Mesodermal cell (in vitro differentiated cells): ENCODE data around the gene SAXO2.
"Not testable (repeated sequence)": the region's sequence is repeated elsewhere in the genome, so short reads cannot be mapped to it uniquely, and the experiment has no call there.

ENCODE experiments used
- H3K27ac ChIP-seq: 2 replicates; pipeline ENCODE4 v1.7.0; 2013; ENCODE audit warnings: mild to moderate bottlenecking, low read depth, low read length, moderate library complexity; ENCODE audit not compliant: severe bottlenecking
- H3K36me3 ChIP-seq: 2 replicates; pipeline ENCODE4 v1.7.1; 2013; ENCODE audit warnings: mild to moderate bottlenecking, low read length, moderate library complexity; ENCODE audit not compliant: control insufficient read depth, insufficient read depth
- H3K4me1 ChIP-seq: one replicate; pipeline ENCODE4 v1.7.1; 2013; ENCODE audit warnings: mild to moderate bottlenecking, low read length; ENCODE audit not compliant: insufficient read depth, control insufficient read depth, poor library complexity, severe bottlenecking
- H3K4me3 ChIP-seq: 2 replicates; pipeline ENCODE4 v1.7.0; 2013; ENCODE audit warnings: low read length, control low read depth, mild to moderate bottlenecking; ENCODE audit not compliant: insufficient read depth, poor library complexity, severe bottlenecking; ENCODE audit errors: extremely low read depth
- H3K9me3 ChIP-seq: 2 replicates; pipeline ENCODE4 v1.7.1; 2013; ENCODE audit warnings: mild to moderate bottlenecking, low read length, moderate library complexity; ENCODE audit not compliant: control insufficient read depth
- WGBS, 2 experiments: methylation state at CpG; one replicate each; pipeline ENCODE4 v1.1.5; 2013; ENCODE audit warnings: missing lambda C conversion rate in 2 of 2; ENCODE audit not compliant: insufficient coverage in 2 of 2; 5-methylcytosine and 5-hydroxymethylcytosine counted together

SAXO2 gene

GRCh38 chr15:82314769-82315518 is 52.3 kb downstream of the SAXO2 start:
- no peak overlapping the region for H3K4me3 ChIP-seq
- no peaks in the 10 kb centered on the region for H3K9me3 ChIP-seq
- WGBS, 2 experiments, result 80 to 84% methylated on average over 8 to 9 of the region's 9 CpGs
- H3K36me3 ChIP-seq, result no peaks in the 10 kb centered on the region
- H3K27ac ChIP-seq, result no peak overlapping the region
- H3K4me1 ChIP-seq, result peaks cover 9% of the 10 kb centered on the region

DNA sequence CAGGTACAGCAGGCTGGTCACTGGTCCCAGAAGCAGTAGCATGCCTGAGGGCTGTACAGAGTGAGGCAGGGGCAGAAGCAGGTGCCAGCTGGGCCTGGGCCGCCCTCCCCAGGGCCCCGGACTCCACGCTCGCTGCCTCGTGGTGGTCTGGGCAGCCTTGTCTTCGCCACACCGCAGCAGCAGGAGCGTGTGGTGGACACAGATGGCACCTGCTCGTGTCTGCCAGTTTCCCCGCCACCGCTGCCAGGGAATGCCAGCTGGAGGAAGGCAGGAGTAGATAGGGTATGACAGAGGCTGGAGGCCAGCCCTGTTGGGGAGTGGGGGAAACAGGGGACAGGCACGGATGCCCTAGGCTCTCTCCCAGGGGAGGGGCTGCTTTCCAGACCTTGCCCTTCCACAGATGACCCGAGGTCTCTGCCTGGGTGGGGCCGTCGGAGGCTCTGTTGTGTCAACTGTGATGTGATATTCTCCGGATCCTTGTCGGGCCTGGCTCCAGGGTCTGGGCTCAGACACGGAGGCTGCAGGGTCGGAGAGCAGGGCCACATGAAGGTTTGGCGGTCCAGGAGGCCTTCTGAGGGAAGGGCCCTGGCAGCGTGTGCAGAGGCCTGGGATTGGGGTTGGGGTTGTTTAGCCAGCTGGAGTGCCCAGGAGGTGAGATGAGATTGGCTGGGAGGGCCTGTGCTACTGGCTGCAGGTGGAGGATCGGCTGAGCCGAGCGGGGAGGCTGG is 53.1 kb downstream of the SAXO2 start:
- WGBS, 2 experiments, result 88 to 94% methylated on average over 10 to 21 of the region's 24 CpGs
- Histone ChIP-seq H3K27ac (no peak overlapping the region), H3K4me3 (no peak overlapping the region), H3K4me1 (peaks cover 9% of the 10 kb centered on the region), H3K36me3 (no peaks in the 10 kb centered on the region), H3K9me3 (no peaks in the 10 kb centered on the region)

DNA sequence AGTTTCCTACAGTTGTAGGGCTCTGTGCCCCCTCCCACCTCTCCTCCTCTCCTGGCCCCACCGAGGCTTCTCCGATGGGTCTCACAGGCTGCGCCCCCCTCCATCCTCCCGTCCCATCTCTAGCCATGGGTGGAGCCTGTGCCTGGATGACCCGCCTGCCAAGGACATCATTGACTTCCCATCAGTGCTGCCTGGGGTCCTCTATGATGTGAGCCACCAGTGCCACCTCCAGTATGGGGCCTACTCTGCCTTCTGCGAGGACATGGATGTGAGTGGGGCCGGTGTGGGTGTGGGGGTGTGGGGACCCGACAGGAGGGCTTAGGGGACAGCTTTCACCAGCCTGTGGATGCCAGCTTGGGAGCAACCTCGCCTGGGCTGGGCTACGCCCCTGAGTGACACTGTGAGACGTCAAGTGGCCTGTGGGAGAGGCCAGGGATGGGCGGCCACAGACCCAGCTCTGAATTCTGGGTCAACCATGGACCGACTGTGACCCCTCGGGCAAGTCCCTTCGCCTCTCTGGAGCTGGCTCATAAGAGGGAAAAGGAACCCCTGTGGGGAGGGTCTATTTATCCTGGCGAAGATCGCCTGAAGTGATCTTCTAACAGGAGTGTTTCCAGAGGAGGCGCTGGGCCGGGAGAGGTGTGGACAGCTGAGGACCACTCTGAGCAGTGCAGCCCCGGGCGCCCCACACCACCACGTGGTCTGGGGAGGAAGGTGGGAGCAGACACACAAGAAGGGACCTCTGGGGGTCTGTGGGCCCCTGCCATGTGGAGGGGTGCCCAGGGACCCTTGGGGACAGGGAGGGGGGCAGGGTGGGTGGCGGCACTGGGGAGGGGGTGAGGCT is 53.9 kb downstream of the SAXO2 start:
- not testable (repeated sequence) for H3K9me3 ChIP-seq, H3K36me3 ChIP-seq, H3K27ac ChIP-seq, H3K4me1 ChIP-seq, H3K4me3 ChIP-seq
- WGBS, 2 experiments, result 93 to 95% methylated on average over 14 to 23 of the region's 23 CpGs

GRCh38 chr15:82317091-82317489 is 54.5 kb downstream of the SAXO2 start:
- H3K9me3 ChIP-seq, result no peaks in the 10 kb centered on the region
- no peak overlapping the region for H3K4me3 ChIP-seq
- H3K27ac ChIP-seq, result no peak overlapping the region
- WGBS, 2 experiments, result 87 to 93% methylated on average over 5 to 9 of the region's 12 CpGs
- no peaks in the 10 kb centered on the region for H3K36me3 ChIP-seq
- H3K4me1 ChIP-seq, result peaks cover 9% of the 10 kb centered on the region

GRCh38 chr15:82317516-82317915 is 54.9 kb downstream of the SAXO2 start:
- H3K36me3 ChIP-seq, H3K9me3 ChIP-seq, H3K4me1 ChIP-seq, H3K27ac ChIP-seq, H3K4me3 ChIP-seq: not testable (repeated sequence)
- 89 to 92% methylated on average over 6 to 7 of the region's 7 CpGs for WGBS, 2 experiments

DNA sequence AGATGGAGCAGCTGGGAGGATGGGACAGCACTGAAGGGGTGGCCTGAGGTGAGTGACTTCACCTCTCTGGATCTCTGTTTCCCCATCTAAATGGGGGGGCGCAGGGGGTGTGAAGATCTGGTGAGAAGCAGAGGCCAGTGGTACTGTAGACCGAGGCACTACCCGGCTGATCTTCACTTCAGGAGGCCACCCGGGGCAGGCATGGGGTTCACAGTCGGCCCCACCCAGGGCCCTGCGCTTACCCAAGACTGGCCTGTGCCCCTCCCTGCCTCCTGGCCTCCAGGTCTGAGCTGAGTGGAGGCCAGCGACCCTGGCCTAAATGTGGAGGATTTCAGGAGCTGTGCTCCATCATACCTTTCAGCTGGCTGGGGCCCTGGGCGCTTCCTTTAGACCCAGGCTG is 55.7 kb downstream of the SAXO2 start:
- not testable (repeated sequence) for H3K27ac ChIP-seq, H3K4me3 ChIP-seq, H3K36me3 ChIP-seq, H3K9me3 ChIP-seq, H3K4me1 ChIP-seq
- 89 to 98% methylated on average over 5 to 6 of the region's 8 CpGs for WGBS, 2 experiments

- H3K36me3 ChIP-seq, H3K4me1 ChIP-seq, H3K4me3 ChIP-seq, H3K27ac ChIP-seq, H3K9me3 ChIP-seq: not testable (repeated sequence)
- WGBS, 2 experiments, result 89 to 100% methylated on average over 1 to 3 of the region's 19 CpGs
Measured at GRCh38 chr15:82319522-82320278, 57.1 kb downstream of the SAXO2 start.

DNA sequence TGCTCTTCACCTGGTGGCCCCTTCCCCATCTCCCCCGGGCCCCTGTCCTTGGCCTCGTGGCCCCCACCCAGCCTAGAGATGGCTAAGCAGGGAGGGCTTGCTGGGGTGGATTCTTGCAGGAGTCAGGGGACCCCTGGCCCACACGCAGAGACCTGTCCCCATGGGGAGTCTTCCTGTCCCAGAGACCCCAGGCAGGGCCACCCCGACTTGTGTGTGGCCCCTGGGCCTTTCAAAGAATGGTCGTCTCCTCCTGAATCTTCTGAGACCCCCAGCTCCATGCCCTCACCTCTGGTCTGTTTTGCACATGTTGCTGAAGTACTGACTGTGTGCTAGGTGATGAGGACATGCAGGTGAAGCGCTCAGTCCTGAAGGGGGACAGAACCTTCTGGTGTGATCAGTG is 58.2 kb downstream of the SAXO2 start:
- not testable (repeated sequence) for H3K4me1 ChIP-seq, H3K4me3 ChIP-seq, H3K9me3 ChIP-seq, H3K36me3 ChIP-seq, H3K27ac ChIP-seq
- no CpG with 5 or more reads among the region's 6 CpGs for WGBS, 2 experiments

- H3K27ac ChIP-seq, H3K9me3 ChIP-seq, H3K4me1 ChIP-seq, H3K36me3 ChIP-seq, H3K4me3 ChIP-seq: not testable (repeated sequence)
- no CpG with 5 or more reads among the region's 10 CpGs for WGBS, 2 experiments
Measured at GRCh38 chr15:82322488-82322887, 59.9 kb downstream of the SAXO2 start.

- not testable (repeated sequence) for H3K27ac ChIP-seq, H3K36me3 ChIP-seq, H3K4me3 ChIP-seq, H3K9me3 ChIP-seq, H3K4me1 ChIP-seq
- 93% methylated on average over 4 of the region's 6 CpGs; no CpG with 5 or more reads in 1 of the 2 experiments for WGBS, 2 experiments
Measured at GRCh38 chr15:82324831-82325230, 62.2 kb downstream of the SAXO2 start.
